Calu3 (cell line): Measurements from ENCODE around the gene ARMC12. TPM values are rescaled to one million over a fixed set of nuclear protein-coding genes. Genes with fewer than 3 reads are reported as not detected.

Source experiments
- BruUV-seq: library from RNA; stranded (reverse); fragments of 400-500 nt; replicated peaks from 2 replicates; lab custom pipeline; 2021; lab: Mats Ljungman, UMichigan
- CTCF ChIA-PET: fragments of 300-600 bp; sonication (Branson Sonifier 250); formaldehyde crosslinking; loops from one replicate; lab custom pipeline; 2022; ENCODE audit warnings: antibody characterized with exemption; lab: Charles Lee
- DNase-seq: peaks from one replicate; pipeline ENCODE4 v3.0.0; 2022
- H3K27ac Mint-ChIP-seq: one replicate; pipeline ENCODE4 v1.8.0; 2022; ENCODE audit warnings: mixed read lengths; ENCODE audit not compliant: unreplicated experiment
- H3K27me3 Mint-ChIP-seq: one replicate; pipeline ENCODE4 v1.8.0; 2022; ENCODE audit warnings: mixed read lengths; ENCODE audit not compliant: unreplicated experiment
- H3K36me3 Mint-ChIP-seq: one replicate; pipeline ENCODE4 v1.8.0; 2022; ENCODE audit warnings: mild to moderate bottlenecking, moderate library complexity, mixed read lengths; ENCODE audit not compliant: insufficient read depth, unreplicated experiment
- H3K4me1 Mint-ChIP-seq: one replicate; pipeline ENCODE4 v1.8.0; 2022; ENCODE audit warnings: mild to moderate bottlenecking, low read depth, mixed read lengths; ENCODE audit not compliant: unreplicated experiment
- H3K4me3 Mint-ChIP-seq: one replicate; pipeline ENCODE4 v1.8.0; 2022; ENCODE audit warnings: mild to moderate bottlenecking, low read depth, moderate library complexity, mixed read lengths; ENCODE audit not compliant: unreplicated experiment
- H3K9me3 Mint-ChIP-seq: one replicate; pipeline ENCODE4 v1.8.0; 2022; ENCODE audit warnings: low read depth, mixed read lengths; ENCODE audit not compliant: unreplicated experiment
- CTCF ChIP-seq: fragments of 200-600 bp; IDR thresholded peaks from one replicate; pipeline ENCODE4 v1.8.0; 2022; ENCODE audit warnings: antibody characterized with exemption; ENCODE audit not compliant: unreplicated experiment
- intact Hi-C: fragments of 100-400 bp; cut with micrococcal nuclease; formaldehyde crosslinking; loops from one replicate; pipeline ENCODE4 v1.10.0; 2022; ENCODE audit not compliant: unreplicated experiment
- total RNA-seq: library from RNA; stranded (reverse); gene quantifications from 2 replicates; pipeline ENCODE4 v1.2.3, GENCODE V29; 2022

Gene ARMC12
- total RNA-seq, 1 experiment from 2014 or later, result not detected

GRCh38 chr6:35790683-35791082 is 53.9 kb downstream of the ARMC12 start:
- CTCF ChIA-PET, result interaction anchor here (0.5 to 0.7 kb wide), 4 partner anchors 203 to 847 kb away, joined by 3 to 6 read pairs (median 4); no protein-coding TSS in a partner anchor
- peaks cover 8% of the 10 kb centered on the region for H3K4me1 Mint-ChIP-seq
- no peaks in the 10 kb centered on the region for H3K9me3 Mint-ChIP-seq
- intact Hi-C loops, result no loop called here
- no peak for DNase-seq
- no peak overlapping the region for H3K27ac Mint-ChIP-seq
- BruUV-seq, result no TSS peak
- no peak for TF ChIP-seq CTCF
- H3K36me3 Mint-ChIP-seq, result no peaks in the 10 kb centered on the region
- H3K4me3 Mint-ChIP-seq, result no peak overlapping the region
- H3K27me3 Mint-ChIP-seq, result peaks cover 65% of the 10 kb centered on the region

GRCh38 chr6:35794536-35795452 is 58.0 kb downstream of the ARMC12 start:
- Mint-ChIP-seq H3K9me3 (no peaks in the 10 kb centered on the region), H3K27ac (no peak overlapping the region), H3K4me3 (no peak overlapping the region), H3K27me3 (peaks cover 34% of the 10 kb centered on the region), H3K36me3 (no peaks in the 10 kb centered on the region), H3K4me1 (no peaks in the 10 kb centered on the region)
- intact Hi-C loops, result no loop called here
- no TSS peak for BruUV-seq
- no peak for DNase-seq
- TF ChIP-seq CTCF, result no peak
- CTCF ChIA-PET, result interaction anchor here (0.7 kb wide), 1 partner anchor 700 kb away, joined by 3 read pairs; no protein-coding TSS in a partner anchor

GRCh38 chr6:35795453-35796071 is 58.7 kb downstream of the ARMC12 start:
- H3K4me1 Mint-ChIP-seq, result no peaks in the 10 kb centered on the region
- peaks cover 26% of the 10 kb centered on the region for H3K27me3 Mint-ChIP-seq
- H3K4me3 Mint-ChIP-seq, result no peak overlapping the region
- H3K36me3 Mint-ChIP-seq, result no peaks in the 10 kb centered on the region
- TF ChIP-seq CTCF, result no peak
- no peaks in the 10 kb centered on the region for H3K9me3 Mint-ChIP-seq
- no peak for DNase-seq
- no peak overlapping the region for H3K27ac Mint-ChIP-seq
- no TSS peak for BruUV-seq
- CTCF ChIA-PET, result no interaction called here
- intact Hi-C loops, result no loop called here

- Mint-ChIP-seq H3K27me3 (peaks cover 22% of the 10 kb centered on the region), H3K36me3 (no peaks in the 10 kb centered on the region), H3K4me1 (no peaks in the 10 kb centered on the region), H3K9me3 (no peaks in the 10 kb centered on the region), H3K4me3 (no peak overlapping the region), H3K27ac (no peak overlapping the region)
- CTCF ChIA-PET, result interaction anchor here (1.0 to 1.2 kb wide), 2 partner anchors 9 to 41 kb away, joined by 3 read pairs; no protein-coding TSS in a partner anchor
- intact Hi-C loops, result no loop called here
- no peak for DNase-seq
- TF ChIP-seq CTCF, result no peak
- BruUV-seq, result no TSS peak
Observed at GRCh38 chr6:35796236-35796635, 59.4 kb downstream of the ARMC12 start.
